Kidney (tissue), 14 donors: Measurements from ENCODE around the gene HEATR3. TPM values are rescaled to one million over a fixed set of nuclear protein-coding genes. Genes with fewer than 3 reads are reported as not detected.
A peak's percentile ranks its signal among the peaks of the same experiment; 100 is the strongest.

Experiments used
- DNase-seq, 5 donors: peaks; one replicate each; pipeline ENCODE4 v3.0.0-alpha.2; 2013 to 2020
- FAIRE-seq: peaks from 2 replicates; lab custom pipeline; 2012; peaks lifted over from hg19 to GRCh38; lab: Jason Lieb, UNC
- H3K27ac ChIP-seq, 2 donors: one replicate each; pipeline ENCODE4 v1.7.0; 2013; ENCODE audit warnings: low read depth in 2 of 2, low read length in 2 of 2, inconsistent platforms in 1 of 2
- H3K27me3 ChIP-seq: one replicate; pipeline ENCODE4 v1.7.1; 2013; ENCODE audit warnings: low read length, inconsistent platforms; ENCODE audit not compliant: control insufficient read depth, insufficient read depth
- H3K36me3 ChIP-seq, 3 donors: one replicate each; pipeline versions ENCODE4 v1.7.0 to v1.7.1; 2013; ENCODE audit warnings: low read length in 3 of 3, control low read depth in 1 of 3, inconsistent platforms in 1 of 3; ENCODE audit not compliant: insufficient read depth in 3 of 3, control insufficient read depth in 2 of 3
- H3K4me1 ChIP-seq, 3 donors: one replicate each; pipeline versions ENCODE4 v1.7.0 to v1.7.1; 2013; ENCODE audit warnings: low read length in 3 of 3, inconsistent platforms in 1 of 3, low read depth in 1 of 3; ENCODE audit not compliant: control insufficient read depth in 2 of 3, insufficient read depth in 2 of 3
- H3K4me3 ChIP-seq, 3 donors: one replicate each; pipeline versions ENCODE4 v1.7.0 to v1.8.1; 2013; ENCODE audit warnings: low read length in 3 of 3, control low read depth in 1 of 3, inconsistent platforms in 1 of 3
- H3K9ac ChIP-seq, 3 donors: one replicate each; pipeline versions ENCODE4 v1.7.0 to v1.7.1; 2013; ENCODE audit warnings: low read length in 3 of 3, control low read depth in 1 of 3, inconsistent platforms in 1 of 3
- H3K9me3 ChIP-seq, 3 donors: one replicate each; pipeline versions ENCODE4 v1.7.0 to v1.7.1; 2013; ENCODE audit warnings: low read length in 3 of 3, control low read depth in 1 of 3, inconsistent platforms in 1 of 3; ENCODE audit not compliant: control insufficient read depth in 2 of 3, insufficient read depth in 1 of 3
- intact Hi-C: fragments of 100-400 bp; cut with DNase I; formaldehyde crosslinking; loops from one replicate; pipeline ENCODE4 v1.11.1; 2022
- polyA plus RNA-seq: library from polyadenylated mRNA; stranded (reverse); fragments of 350-450 nt; fragmentation: Illumina TruSeq; extraction: RNeasy Lipid Tissue Mini Kit (QIAGEN cat#74804); gene quantifications from one replicate; pipeline ENCODE4 v1.2.3, GENCODE V29; 2014; ENCODE audit warnings: low read depth, low replicate concordance; ENCODE audit not compliant: insufficient read depth
- total RNA-seq: library from RNA; stranded (reverse); fragmentation: NEBNext Ultra II Directional; extraction: Animal tissue kit (Norgen Biotek cat#: 25700); gene quantifications from one replicate; pipeline ENCODE4 v1.2.1, GENCODE V29; 2021
- TF ChIP-seq, protein P1 (sequence below): IDR thresholded peaks from 3 replicates; pipeline ENCODE4 v1.5.1; 2012; ENCODE audit warnings: mild to moderate bottlenecking, moderate library complexity, borderline replicate concordance; ENCODE audit not compliant: insufficient read depth; ENCODE audit errors: extremely low read depth
- donor health status: control.
- donor health status: control.
- donor health status: control.
- donor health status: control.
- donor health status: control.
- donor health status: DM: yes; HTN: yes; CAD: no.
- donor health status: Normal renal cell carcinoma (clear cell type).

The HEATR3 gene
- total and polyA plus RNA-seq, 2 donors from 2014 or later: 8.9 to 19.5 TPM

DNA sequence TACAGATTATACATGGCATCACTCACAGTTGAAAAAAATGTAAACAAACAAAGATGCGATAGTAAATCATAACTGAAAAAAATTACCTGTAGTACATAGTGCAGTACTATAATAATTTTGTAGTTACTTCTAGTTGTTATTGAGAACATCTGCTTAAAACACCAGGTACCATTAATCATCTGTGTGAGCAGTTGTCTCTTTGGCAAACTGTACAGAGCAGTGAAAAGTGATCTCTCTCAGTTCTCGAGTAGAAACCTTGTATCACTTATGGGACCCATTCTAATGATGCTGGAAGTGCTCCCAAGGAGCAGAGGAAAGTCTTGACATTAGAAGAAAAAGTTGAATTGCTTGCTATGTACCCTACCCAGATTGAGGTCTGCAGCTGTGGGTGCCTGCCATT is 78.4 kb downstream of the HEATR3 start:
- intact Hi-C loops: no loop called here
- Histone ChIP-seq H3K36me3 (no peaks in the 10 kb centered on the region), H3K4me1 (peaks cover 0 to 5% (median 3%) of the 10 kb centered on the region in 3 donors), H3K27ac (no peak overlapping the region), H3K4me3 (no peak overlapping the region), H3K9me3 (no peaks in the 10 kb centered on the region), H3K27me3 (no peaks in the 10 kb centered on the region), H3K9ac (no peak overlapping the region)
- TF ChIP-seq, protein P1, sequence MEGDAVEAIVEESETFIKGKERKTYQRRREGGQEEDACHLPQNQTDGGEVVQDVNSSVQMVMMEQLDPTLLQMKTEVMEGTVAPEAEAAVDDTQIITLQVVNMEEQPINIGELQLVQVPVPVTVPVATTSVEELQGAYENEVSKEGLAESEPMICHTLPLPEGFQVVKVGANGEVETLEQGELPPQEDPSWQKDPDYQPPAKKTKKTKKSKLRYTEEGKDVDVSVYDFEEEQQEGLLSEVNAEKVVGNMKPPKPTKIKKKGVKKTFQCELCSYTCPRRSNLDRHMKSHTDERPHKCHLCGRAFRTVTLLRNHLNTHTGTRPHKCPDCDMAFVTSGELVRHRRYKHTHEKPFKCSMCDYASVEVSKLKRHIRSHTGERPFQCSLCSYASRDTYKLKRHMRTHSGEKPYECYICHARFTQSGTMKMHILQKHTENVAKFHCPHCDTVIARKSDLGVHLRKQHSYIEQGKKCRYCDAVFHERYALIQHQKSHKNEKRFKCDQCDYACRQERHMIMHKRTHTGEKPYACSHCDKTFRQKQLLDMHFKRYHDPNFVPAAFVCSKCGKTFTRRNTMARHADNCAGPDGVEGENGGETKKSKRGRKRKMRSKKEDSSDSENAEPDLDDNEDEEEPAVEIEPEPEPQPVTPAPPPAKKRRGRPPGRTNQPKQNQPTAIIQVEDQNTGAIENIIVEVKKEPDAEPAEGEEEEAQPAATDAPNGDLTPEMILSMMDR: no peak
- no peak for DNase-seq
- FAIRE-seq: no peak

DNA sequence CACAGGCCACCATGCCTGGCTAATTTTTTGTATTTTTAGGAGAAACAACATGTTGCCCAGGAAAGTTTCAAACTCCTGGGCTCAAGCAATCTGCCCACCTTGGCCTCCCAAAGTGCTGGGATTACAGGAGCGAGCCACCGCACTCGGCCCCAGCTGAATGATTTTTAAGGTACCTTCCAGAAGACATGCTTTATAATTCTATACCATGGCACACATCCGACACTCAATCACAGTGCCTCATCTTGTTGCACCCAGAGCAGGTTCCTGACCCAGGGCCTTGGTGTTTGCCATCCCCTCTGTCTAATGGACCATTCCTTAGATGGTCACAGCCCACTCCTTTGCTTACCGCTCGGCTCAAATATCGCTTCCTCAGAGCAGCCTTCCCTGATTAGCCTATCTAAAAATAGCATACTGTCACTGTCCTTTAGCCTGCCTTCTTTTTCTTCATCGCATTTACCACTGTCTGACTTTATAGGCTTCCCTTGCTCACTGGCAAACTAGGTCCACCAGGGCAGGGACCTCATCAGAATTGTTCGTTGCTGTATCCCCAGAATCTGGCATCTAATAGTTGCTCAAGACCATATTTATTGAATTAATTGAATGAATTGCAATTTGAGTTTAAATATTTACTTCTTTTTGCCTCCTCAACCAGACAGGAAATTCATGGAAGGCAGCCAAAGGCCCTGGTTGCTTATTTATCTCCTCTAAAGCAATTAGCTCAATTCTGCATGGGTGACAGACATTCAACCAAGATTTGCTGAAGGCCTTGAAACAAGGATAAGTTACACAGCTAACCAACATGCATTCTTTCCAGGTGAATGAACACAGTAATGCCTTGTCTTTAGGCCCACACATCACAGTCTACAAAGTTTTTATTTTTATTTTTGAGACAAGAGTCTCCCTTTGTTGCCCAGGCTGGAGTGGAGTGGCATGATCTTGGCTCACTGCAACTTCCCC is 81.0 kb downstream of the HEATR3 start:
- no peaks in the 10 kb centered on the region for H3K36me3 ChIP-seq
- H3K27ac ChIP-seq: peak overlapping the region in 1 of 2 donors; percentile 37
- DNase-seq: peak in 3 of 5 donors; percentile 39 to 89 (median 79)
- no peak overlapping the region for H3K9ac ChIP-seq
- intact Hi-C loops: no loop called here
- peak; percentile 77 for FAIRE-seq
- H3K4me1 ChIP-seq: peaks cover 0 to 8% (median 3%) of the 10 kb centered on the region in 3 donors
- TF ChIP-seq, protein P1: no peak
- H3K27me3 ChIP-seq: no peaks in the 10 kb centered on the region
- H3K4me3 ChIP-seq: no peak overlapping the region
- H3K9me3 ChIP-seq: no peaks in the 10 kb centered on the region

DNA sequence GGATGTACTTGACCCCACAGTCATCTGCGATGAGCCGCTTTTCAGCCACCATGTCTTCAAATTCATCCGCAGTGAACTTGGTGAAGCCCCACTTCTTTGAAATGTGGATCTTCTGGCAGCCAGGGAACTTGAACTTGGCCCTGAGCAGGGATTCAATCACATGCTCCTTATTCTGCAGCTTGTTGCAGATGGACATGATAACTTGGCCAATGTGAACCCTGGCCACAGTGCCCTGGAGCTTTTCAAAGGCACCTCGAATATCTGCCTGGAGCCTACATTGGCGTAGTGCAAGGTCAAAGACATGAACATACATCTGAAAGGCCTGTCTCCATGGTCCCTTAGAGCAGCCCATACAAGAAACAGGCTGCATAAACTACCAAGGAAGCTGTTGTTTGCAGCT is 85.6 kb downstream of the HEATR3 start:
- intact Hi-C loops: no loop called here
- TF ChIP-seq, protein P1: no peak
- H3K4me1 ChIP-seq: peaks cover 0 to 13% (median 12%) of the 10 kb centered on the region in 3 donors

More for the DNA sequence above, 85.6 kb downstream of the HEATR3 start:
- Histone ChIP-seq H3K36me3 (no peaks in the 10 kb centered on the region), H3K27me3 (no peaks in the 10 kb centered on the region), H3K27ac (no peak overlapping the region), H3K4me3 (no peak overlapping the region), H3K9me3 (no peaks in the 10 kb centered on the region), H3K9ac (no peak overlapping the region)
- DNase-seq (no peak), FAIRE-seq (no peak)
